ENCODE results near the gene MXD4. TPM values are rescaled to one million over a fixed set of nuclear protein-coding genes. Genes with fewer than 3 reads are reported as not detected.
A peak's percentile ranks its signal among the peaks of the same experiment; 100 is the strongest.

MXD4 gene
- total RNA-seq, 1 experiment from 2014 or later, result 22.3 TPM

GRCh38 chr4:2297606-2298531 lies 36.0 kb upstream of the MXD4 start:
- no peak overlapping the region for H3K4me3 ChIP-seq (ENCODE audit: insufficient read depth, low read depth, low read length)
- H3K36me3 ChIP-seq (replicated peaks; ENCODE audit: control insufficient read depth, insufficient read depth, low read length), result no peaks in the 10 kb centered on the region
- DNase-seq, result no peak
- H3K27me3 ChIP-seq (ENCODE audit: control insufficient read depth, insufficient read depth, low read length), result no peaks in the 10 kb centered on the region

GRCh38 chr4:2296631-2297601 lies 35.0 kb upstream of the MXD4 start:
- Histone ChIP-seq H3K27me3 (ENCODE audit: control insufficient read depth, insufficient read depth, low read length) (no peaks in the 10 kb centered on the region), H3K4me3 (ENCODE audit: insufficient read depth, low read depth, low read length) (no peak overlapping the region), H3K36me3 (replicated peaks; ENCODE audit: control insufficient read depth, insufficient read depth, low read length) (no peaks in the 10 kb centered on the region)
- peak; percentile 73 for DNase-seq

GRCh38 chr4:2295900-2296442 lies 34.1 kb upstream of the MXD4 start:
- peak; percentile 26 for DNase-seq

GRCh38 chr4:2295500-2295899 lies 33.6 kb upstream of the MXD4 start:
- H3K36me3 ChIP-seq (replicated peaks; ENCODE audit: control insufficient read depth, insufficient read depth, low read length), result no peaks in the 10 kb centered on the region
- no peak overlapping the region for H3K4me3 ChIP-seq (ENCODE audit: insufficient read depth, low read depth, low read length)
- peak; percentile 68 for DNase-seq
- H3K27me3 ChIP-seq (ENCODE audit: control insufficient read depth, insufficient read depth, low read length), result no peaks in the 10 kb centered on the region

More at GRCh38 chr4:2295900-2296442, 34.1 kb upstream of the MXD4 start:
- Histone ChIP-seq H3K4me3 (ENCODE audit: insufficient read depth, low read depth, low read length) (no peak overlapping the region), H3K27me3 (ENCODE audit: control insufficient read depth, insufficient read depth, low read length) (no peaks in the 10 kb centered on the region), H3K36me3 (replicated peaks; ENCODE audit: control insufficient read depth, insufficient read depth, low read length) (no peaks in the 10 kb centered on the region)

- Histone ChIP-seq H3K4me3 (ENCODE audit: insufficient read depth, low read depth, low read length) (no peak overlapping the region), H3K36me3 (replicated peaks; ENCODE audit: control insufficient read depth, insufficient read depth, low read length) (no peaks in the 10 kb centered on the region), H3K27me3 (ENCODE audit: control insufficient read depth, insufficient read depth, low read length) (no peaks in the 10 kb centered on the region)
- peak; percentile 35 for DNase-seq
Observed at GRCh38 chr4:2292646-2293108, 30.8 kb upstream of the MXD4 start.

GRCh38 chr4:2291705-2292645 lies 30.1 kb upstream of the MXD4 start:
- Histone ChIP-seq H3K36me3 (replicated peaks; ENCODE audit: control insufficient read depth, insufficient read depth, low read length) (no peaks in the 10 kb centered on the region), H3K27me3 (ENCODE audit: control insufficient read depth, insufficient read depth, low read length) (no peaks in the 10 kb centered on the region), H3K4me3 (ENCODE audit: insufficient read depth, low read depth, low read length) (no peak overlapping the region)
- peak; percentile 46 for DNase-seq

- no peak overlapping the region for H3K4me3 ChIP-seq (ENCODE audit: insufficient read depth, low read depth, low read length)
- no peaks in the 10 kb centered on the region for H3K27me3 ChIP-seq (ENCODE audit: control insufficient read depth, insufficient read depth, low read length)
- H3K36me3 ChIP-seq (replicated peaks; ENCODE audit: control insufficient read depth, insufficient read depth, low read length), result no peaks in the 10 kb centered on the region
- DNase-seq, result peak; percentile 54
Observed at GRCh38 chr4:2290974-2291704, 29.2 kb upstream of the MXD4 start.

GRCh38 chr4:2290488-2290887 lies 28.6 kb upstream of the MXD4 start:
- H3K27me3 ChIP-seq (ENCODE audit: control insufficient read depth, insufficient read depth, low read length), result no peaks in the 10 kb centered on the region
- DNase-seq, result peak; percentile 29
- H3K36me3 ChIP-seq (replicated peaks; ENCODE audit: control insufficient read depth, insufficient read depth, low read length), result no peaks in the 10 kb centered on the region
- no peak overlapping the region for H3K4me3 ChIP-seq (ENCODE audit: insufficient read depth, low read depth, low read length)

GRCh38 chr4:2289955-2290333 lies 28.0 kb upstream of the MXD4 start:
- H3K36me3 ChIP-seq (replicated peaks; ENCODE audit: control insufficient read depth, insufficient read depth, low read length), result no peaks in the 10 kb centered on the region
- no peaks in the 10 kb centered on the region for H3K27me3 ChIP-seq (ENCODE audit: control insufficient read depth, insufficient read depth, low read length)
- H3K4me3 ChIP-seq (ENCODE audit: insufficient read depth, low read depth, low read length), result no peak overlapping the region
- peak; percentile 26 for DNase-seq

- no peak overlapping the region for H3K4me3 ChIP-seq (ENCODE audit: insufficient read depth, low read depth, low read length)
- peak; percentile 32 for DNase-seq
- H3K27me3 ChIP-seq (ENCODE audit: control insufficient read depth, insufficient read depth, low read length), result no peaks in the 10 kb centered on the region
- H3K36me3 ChIP-seq (replicated peaks; ENCODE audit: control insufficient read depth, insufficient read depth, low read length), result no peaks in the 10 kb centered on the region
Observed at GRCh38 chr4:2289311-2289954, 27.5 kb upstream of the MXD4 start.

- no peak for DNase-seq
- H3K4me3 ChIP-seq (ENCODE audit: insufficient read depth, low read depth, low read length), result no peak overlapping the region
- no peaks in the 10 kb centered on the region for H3K36me3 ChIP-seq (replicated peaks; ENCODE audit: control insufficient read depth, insufficient read depth, low read length)
- H3K27me3 ChIP-seq (ENCODE audit: control insufficient read depth, insufficient read depth, low read length), result no peaks in the 10 kb centered on the region
Observed at GRCh38 chr4:2288051-2288541, 26.2 kb upstream of the MXD4 start.

- Histone ChIP-seq H3K4me3 (ENCODE audit: insufficient read depth, low read depth, low read length) (no peak overlapping the region), H3K27me3 (ENCODE audit: control insufficient read depth, insufficient read depth, low read length) (no peaks in the 10 kb centered on the region), H3K36me3 (replicated peaks; ENCODE audit: control insufficient read depth, insufficient read depth, low read length) (no peaks in the 10 kb centered on the region)
- no peak for DNase-seq
Observed at GRCh38 chr4:2287594-2287915, 25.6 kb upstream of the MXD4 start.

Data from H7 (cell line).